Body of pancreas (tissue), 4 donors: ENCODE data around the gene LCN15. TPM values are rescaled to one million over a fixed set of nuclear protein-coding genes. Genes with fewer than 3 reads are reported as not detected.

Experiments used
- ATAC-seq: fragments of 150-250 bp; one replicate; pipeline ENCODE4 v1.9.1; 2016
- DNase-seq, 4 donors: peaks; one replicate each; pipeline ENCODE4 v3.0.0-alpha.2; 2019
- H3K27ac ChIP-seq, 4 donors: fragments of 200-600 bp; sonication (generic); 1 replicate in 3 of 4; 2 replicates in 1 of 4; pipeline versions ENCODE4 v1.5.1 to v1.6.1; 2016 to 2019; ENCODE audit warnings: mild to moderate bottlenecking in 1 of 4, mixed read lengths in 1 of 4, moderate library complexity in 1 of 4
- H3K27me3 ChIP-seq, 2 donors: fragments of 200-600 bp; sonication (generic); one replicate each; pipeline ENCODE4 v1.6.0; 2016; ENCODE audit warnings: mild to moderate bottlenecking in 1 of 2
- H3K36me3 ChIP-seq, 2 donors: fragments of 200-600 bp; sonication (generic); replicated peaks in 1 of 2; 2 replicates each; pipeline ENCODE4 v1.5.1; 2016; ENCODE audit warnings: low read depth in 2 of 2; ENCODE audit not compliant: insufficient read depth in 1 of 2
- H3K4me1 ChIP-seq: fragments of 200-600 bp; sonication (generic); one replicate; pipeline ENCODE4 v1.6.0; 2016
- H3K4me3 ChIP-seq, 2 donors: fragments of 200-600 bp; sonication (generic); 1 replicate in 1 of 2; 2 replicates in 1 of 2; pipeline ENCODE4 v1.5.1; 2016 to 2019
- H3K9me3 ChIP-seq, 3 donors: fragments of 200-600 bp; sonication (generic); 1 replicate in 2 of 3; 2 replicates in 1 of 3; pipeline ENCODE4 v1.5.1; 2016
- CTCF ChIP-seq, 7 experiments: fragments of 450-650 bp in 4 of 7; fragments of 200-600 bp in 3 of 7; sonication (generic) in 3 of 7; IDR thresholded peaks; one replicate each; pipeline ENCODE4 v1.5.1; 2016 to 2019; ENCODE audit warnings: antibody characterized with exemption in 7 of 7
- POLR2A ChIP-seq, 3 donors: fragments of 450-650 bp; IDR thresholded peaks; one replicate each; pipeline ENCODE4 v1.6.1; 2016; ENCODE audit warnings: antibody characterized with exemption in 3 of 3, mild to moderate bottlenecking in 2 of 3
- WGBS, 2 donors: methylation state at CpG; one replicate each; pipeline ENCODE4 v1.1.5; 2017; 5-methylcytosine and 5-hydroxymethylcytosine counted together
- intact Hi-C: fragments of 100-400 bp; cut with DNase I; formaldehyde crosslinking; loops from one replicate; pipeline ENCODE4 v1.15.1; 2023
- total RNA-seq, 2 donors: library from RNA; depleted of rRNA; stranded (reverse); fragments of >200 nt; gene quantifications; one replicate each; pipeline ENCODE4 v1.1.0, GENCODE V29; 2016

The LCN15 gene
- total RNA-seq, 2 donors from 2014 or later: not detected

GRCh38 chr9:136754059-136754572 is 10.2 kb downstream of the LCN15 start:
- Histone ChIP-seq H3K27ac (no peak overlapping the region), H3K4me3 (no peak overlapping the region), H3K9me3 (peaks cover 0 to 6% (median 0%) of the 10 kb centered on the region in 3 donors), H3K36me3 (no peaks in the 10 kb centered on the region), H3K4me1 (peaks cover 3% of the 10 kb centered on the region), H3K27me3 (no peaks in the 10 kb centered on the region)
- 74 to 100% methylated on average over 1 to 14 of the region's 17 CpGs for whole genome bisulfite sequencing, 2 donors
- ATAC-seq: no peak
- intact Hi-C loops: no loop called here
- TF ChIP-seq CTCF (IDR thresholded peaks at IDR 0.05) (no peak), POLR2A (IDR thresholded peaks at IDR 0.05) (no peak)
- DNase-seq: no peak

GRCh38 chr9:136753371-136754058 is 10.8 kb downstream of the LCN15 start:
- WGBS, 2 donors: 78 to 90% methylated on average over 16 to 31 of the region's 31 CpGs
- Histone ChIP-seq H3K4me1 (peaks cover 9% of the 10 kb centered on the region), H3K9me3 (peaks cover 0 to 6% (median 0%) of the 10 kb centered on the region in 3 donors), H3K27me3 (no peaks in the 10 kb centered on the region), H3K27ac (no peak overlapping the region), H3K4me3 (no peak overlapping the region), H3K36me3 (no peaks in the 10 kb centered on the region)
- ATAC-seq (no peak), DNase-seq (no peak)
- intact Hi-C loops: no loop called here
- no peak for TF ChIP-seq CTCF (IDR thresholded peaks at IDR 0.05)
- TF ChIP-seq POLR2A (IDR thresholded peaks at IDR 0.05): no peak

GRCh38 chr9:136751814-136752213 is 12.5 kb downstream of the LCN15 start:
- intact Hi-C loops: no loop called here
- DNase-seq (no peak), ATAC-seq (no peak)
- H3K9me3 ChIP-seq: peaks cover 0 to 6% (median 0%) of the 10 kb centered on the region in 3 donors
- H3K4me3 ChIP-seq: no peak overlapping the region
- H3K27ac ChIP-seq: no peak overlapping the region
- H3K36me3 ChIP-seq: no peaks in the 10 kb centered on the region
- TF ChIP-seq POLR2A (IDR thresholded peaks at IDR 0.05) (no peak), CTCF (IDR thresholded peaks at IDR 0.05) (no peak)
- H3K27me3 ChIP-seq: no peaks in the 10 kb centered on the region
- peaks cover 13% of the 10 kb centered on the region for H3K4me1 ChIP-seq

GRCh38 chr9:136751244-136751643 is 13.1 kb downstream of the LCN15 start:
- no peaks in the 10 kb centered on the region for H3K36me3 ChIP-seq
- no peaks in the 10 kb centered on the region for H3K27me3 ChIP-seq
- H3K4me3 ChIP-seq: no peak overlapping the region
- DNase-seq: no peak
- TF ChIP-seq POLR2A (IDR thresholded peaks at IDR 0.05) (no peak), CTCF (IDR thresholded peaks at IDR 0.05) (no peak)
- H3K9me3 ChIP-seq: peaks cover 0 to 4% (median 0%) of the 10 kb centered on the region in 3 donors
- ATAC-seq: no peak
- no peak overlapping the region for H3K27ac ChIP-seq
- intact Hi-C loops: no loop called here
- H3K4me1 ChIP-seq: peaks cover 13% of the 10 kb centered on the region
- WGBS, 2 donors: 85 to 93% methylated on average over 1 of the region's 1 CpG

- no peak for TF ChIP-seq POLR2A (IDR thresholded peaks at IDR 0.05)
- TF ChIP-seq CTCF (IDR thresholded peaks at IDR 0.05): no peak
- H3K27me3 ChIP-seq: no peaks in the 10 kb centered on the region
- ATAC-seq: no peak
- no peak overlapping the region for H3K27ac ChIP-seq
- no peaks in the 10 kb centered on the region for H3K9me3 ChIP-seq
- H3K4me3 ChIP-seq: no peak overlapping the region
- intact Hi-C loops: no loop called here
- no peaks in the 10 kb centered on the region for H3K36me3 ChIP-seq
- peaks cover 13% of the 10 kb centered on the region for H3K4me1 ChIP-seq
- DNase-seq: no peak
- WGBS, 2 donors: 80 to 81% methylated on average over 2 of the region's 2 CpGs
These were observed 13.8 kb downstream of the LCN15 start for GRCh38 chr9:136750526-136750925.
